HL-60 (cell line): ENCODE measurements around the gene TMEM144.

Experiments used
- TF ChIP-seq, protein P1 (sequence below): IDR thresholded peaks from 2 replicates; pipeline ENCODE4 v1.6.1; 2012; ENCODE audit warnings: low read depth; ENCODE audit not compliant: insufficient replicate concordance
- TF ChIP-seq, protein P2 (sequence below): IDR thresholded peaks from one replicate; pipeline ENCODE4 v1.5.1; 2011; ENCODE audit warnings: low read length, control low read depth, inconsistent platforms; ENCODE audit not compliant: insufficient read depth

DNA sequence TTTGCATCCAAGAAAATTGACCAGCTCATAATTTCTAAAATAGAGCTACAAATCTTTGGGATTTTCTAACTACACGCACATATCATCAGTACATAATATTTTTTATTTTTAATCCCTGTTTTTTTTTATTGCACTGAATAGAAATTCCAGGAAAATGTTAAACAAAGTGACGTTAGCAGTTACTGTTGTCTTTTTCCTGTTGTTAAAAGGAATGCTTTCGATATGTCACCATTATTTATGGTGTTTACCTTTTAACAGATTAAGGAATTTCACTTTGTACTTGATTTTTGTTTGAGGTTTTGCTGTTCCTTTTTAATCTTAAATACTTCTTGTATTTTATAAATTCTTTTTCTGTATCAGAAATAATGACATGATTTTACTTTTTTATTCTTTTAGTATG, 89.7 kb downstream of the TMEM144 start:
- TF ChIP-seq, protein P1, sequence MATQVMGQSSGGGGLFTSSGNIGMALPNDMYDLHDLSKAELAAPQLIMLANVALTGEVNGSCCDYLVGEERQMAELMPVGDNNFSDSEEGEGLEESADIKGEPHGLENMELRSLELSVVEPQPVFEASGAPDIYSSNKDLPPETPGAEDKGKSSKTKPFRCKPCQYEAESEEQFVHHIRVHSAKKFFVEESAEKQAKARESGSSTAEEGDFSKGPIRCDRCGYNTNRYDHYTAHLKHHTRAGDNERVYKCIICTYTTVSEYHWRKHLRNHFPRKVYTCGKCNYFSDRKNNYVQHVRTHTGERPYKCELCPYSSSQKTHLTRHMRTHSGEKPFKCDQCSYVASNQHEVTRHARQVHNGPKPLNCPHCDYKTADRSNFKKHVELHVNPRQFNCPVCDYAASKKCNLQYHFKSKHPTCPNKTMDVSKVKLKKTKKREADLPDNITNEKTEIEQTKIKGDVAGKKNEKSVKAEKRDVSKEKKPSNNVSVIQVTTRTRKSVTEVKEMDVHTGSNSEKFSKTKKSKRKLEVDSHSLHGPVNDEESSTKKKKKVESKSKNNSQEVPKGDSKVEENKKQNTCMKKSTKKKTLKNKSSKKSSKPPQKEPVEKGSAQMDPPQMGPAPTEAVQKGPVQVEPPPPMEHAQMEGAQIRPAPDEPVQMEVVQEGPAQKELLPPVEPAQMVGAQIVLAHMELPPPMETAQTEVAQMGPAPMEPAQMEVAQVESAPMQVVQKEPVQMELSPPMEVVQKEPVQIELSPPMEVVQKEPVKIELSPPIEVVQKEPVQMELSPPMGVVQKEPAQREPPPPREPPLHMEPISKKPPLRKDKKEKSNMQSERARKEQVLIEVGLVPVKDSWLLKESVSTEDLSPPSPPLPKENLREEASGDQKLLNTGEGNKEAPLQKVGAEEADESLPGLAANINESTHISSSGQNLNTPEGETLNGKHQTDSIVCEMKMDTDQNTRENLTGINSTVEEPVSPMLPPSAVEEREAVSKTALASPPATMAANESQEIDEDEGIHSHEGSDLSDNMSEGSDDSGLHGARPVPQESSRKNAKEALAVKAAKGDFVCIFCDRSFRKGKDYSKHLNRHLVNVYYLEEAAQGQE, result no peak
- TF ChIP-seq, protein P2, sequence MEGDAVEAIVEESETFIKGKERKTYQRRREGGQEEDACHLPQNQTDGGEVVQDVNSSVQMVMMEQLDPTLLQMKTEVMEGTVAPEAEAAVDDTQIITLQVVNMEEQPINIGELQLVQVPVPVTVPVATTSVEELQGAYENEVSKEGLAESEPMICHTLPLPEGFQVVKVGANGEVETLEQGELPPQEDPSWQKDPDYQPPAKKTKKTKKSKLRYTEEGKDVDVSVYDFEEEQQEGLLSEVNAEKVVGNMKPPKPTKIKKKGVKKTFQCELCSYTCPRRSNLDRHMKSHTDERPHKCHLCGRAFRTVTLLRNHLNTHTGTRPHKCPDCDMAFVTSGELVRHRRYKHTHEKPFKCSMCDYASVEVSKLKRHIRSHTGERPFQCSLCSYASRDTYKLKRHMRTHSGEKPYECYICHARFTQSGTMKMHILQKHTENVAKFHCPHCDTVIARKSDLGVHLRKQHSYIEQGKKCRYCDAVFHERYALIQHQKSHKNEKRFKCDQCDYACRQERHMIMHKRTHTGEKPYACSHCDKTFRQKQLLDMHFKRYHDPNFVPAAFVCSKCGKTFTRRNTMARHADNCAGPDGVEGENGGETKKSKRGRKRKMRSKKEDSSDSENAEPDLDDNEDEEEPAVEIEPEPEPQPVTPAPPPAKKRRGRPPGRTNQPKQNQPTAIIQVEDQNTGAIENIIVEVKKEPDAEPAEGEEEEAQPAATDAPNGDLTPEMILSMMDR, result no peak
